Activated naive CD8-positive, alpha-beta T cell treated with anti-CD3 and anti-CD28 coated beads for 36 hours (primary cell): ENCODE results near the gene SIRT4. TPM values are rescaled to one million over a fixed set of nuclear protein-coding genes. Genes with fewer than 3 reads are reported as not detected.

ENCODE experiments used
- DNase-seq: peaks from one replicate; pipeline ENCODE4 v3.0.0; 2021
- H3K27ac Mint-ChIP-seq: one replicate; pipeline ENCODE4 v1.8.0; 2022; ENCODE audit warnings: mild to moderate bottlenecking, moderate library complexity, mixed read lengths
- H3K27me3 Mint-ChIP-seq: one replicate; pipeline ENCODE4 v1.8.0; 2022; ENCODE audit warnings: mild to moderate bottlenecking, mixed read lengths
- H3K36me3 Mint-ChIP-seq: one replicate; pipeline ENCODE4 v1.8.0; 2021; ENCODE audit warnings: mild to moderate bottlenecking, mixed read lengths
- H3K4me1 Mint-ChIP-seq: one replicate; pipeline ENCODE4 v1.8.0; 2021; ENCODE audit warnings: mixed read lengths
- H3K4me3 Mint-ChIP-seq: one replicate; pipeline ENCODE4 v1.8.0; 2022; ENCODE audit warnings: mild to moderate bottlenecking, moderate library complexity, mixed read lengths
- H3K9me3 Mint-ChIP-seq: one replicate; pipeline ENCODE4 v1.8.0; 2022; ENCODE audit warnings: mixed read lengths
- total RNA-seq, 2 experiments: library from RNA; stranded (reverse); gene quantifications; one replicate each; pipeline ENCODE4 v1.2.3, GENCODE V29; 2021

The SIRT4 gene
- total RNA-seq, 2 experiments from 2014 or later = 1.9 to 2.1 TPM

DNA sequence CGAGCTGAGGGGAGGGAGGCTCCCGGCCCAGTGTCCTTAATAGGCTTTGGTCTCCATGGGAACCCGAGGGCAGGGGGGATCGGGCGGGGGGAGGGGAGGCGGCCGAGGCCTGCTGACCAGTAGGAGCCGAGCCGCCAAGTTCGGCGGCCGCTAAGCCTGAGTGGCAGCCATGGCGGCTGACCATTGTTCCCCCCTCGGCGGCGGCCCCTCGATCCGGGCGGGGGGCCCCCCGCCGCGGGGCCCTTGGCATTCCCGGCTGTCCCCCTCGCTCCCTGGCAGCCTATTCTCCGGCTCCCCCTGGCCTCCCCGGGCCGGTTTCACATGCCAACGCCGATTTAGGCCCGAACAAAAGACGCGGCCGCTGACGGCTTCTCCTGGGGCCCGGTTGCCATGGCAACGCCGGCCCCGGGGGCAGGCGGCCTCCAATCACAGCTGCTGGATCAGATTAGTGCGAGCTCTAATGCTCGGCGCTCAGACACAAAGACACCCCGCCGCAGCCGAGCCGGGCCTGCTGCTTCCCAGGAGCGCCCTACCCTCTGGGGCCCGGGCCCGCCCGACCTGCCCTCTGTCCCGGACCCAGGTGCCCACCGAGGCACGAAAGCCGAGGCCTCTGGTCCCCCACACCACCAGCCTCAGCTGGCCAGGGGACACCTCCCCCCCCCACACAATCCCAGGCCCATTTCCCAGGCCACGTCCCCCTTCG, 59.5 kb downstream of the SIRT4 start:
- H3K27me3 Mint-ChIP-seq = peaks cover 86% of the 10 kb centered on the region
- no peaks in the 10 kb centered on the region for H3K9me3 Mint-ChIP-seq
- no peaks in the 10 kb centered on the region for H3K4me1 Mint-ChIP-seq
- H3K27ac Mint-ChIP-seq = no peak overlapping the region
- no peaks in the 10 kb centered on the region for H3K36me3 Mint-ChIP-seq
- no peak overlapping the region for H3K4me3 Mint-ChIP-seq
- peak; percentile 60 for DNase-seq

Other genes with a start within 250 kb of the SIRT4 start
- 10 to 100 TPM; 53.8 to 54.3 TPM for gene RAB35, start 185.6 kb upstream of the SIRT4 start, total RNA-seq
- gene GCN1, start 107.6 kb upstream of the SIRT4 start, total RNA-seq = 100 to 1,000 TPM; 143 to 146 TPM
- gene RPLP0, start 101.2 kb upstream of the SIRT4 start, total RNA-seq = 1,000 to 10,000 TPM; 3,852 to 4,173 TPM
- gene PXN, start 36.6 kb upstream of the SIRT4 start, total RNA-seq = 10 to 100 TPM; 37.1 to 39.2 TPM
- 1,000 to 10,000 TPM; 1,075 to 1,133 TPM for gene RNU4-2, start 10.4 kb upstream of the SIRT4 start, total RNA-seq
- gene RNU4-1, start 9.1 kb upstream of the SIRT4 start, total RNA-seq = 100 to 1,000 TPM; 768 to 829 TPM
- not detected for gene PLA2G1B, start 25.5 kb downstream of the SIRT4 start, total RNA-seq
- gene MSI1, start 66.8 kb downstream of the SIRT4 start, total RNA-seq = 1 to 10 TPM in 1 of 2 experiments, under 1 TPM in 1; 0.60 to 1.7 TPM
- gene COX6A1, start 135.8 kb downstream of the SIRT4 start, total RNA-seq = 100 to 1,000 TPM; 449 to 455 TPM
- gene TRIAP1, start 144.1 kb downstream of the SIRT4 start, total RNA-seq = 10 to 100 TPM; 64.2 to 64.6 TPM
- 10 to 100 TPM; 25.0 to 30.5 TPM for gene GATC, start 144.1 kb downstream of the SIRT4 start, total RNA-seq
- gene SRSF9, start 167.4 kb downstream of the SIRT4 start, total RNA-seq = 100 to 1,000 TPM; 288 to 292 TPM
- gene DYNLL1, start 193.8 kb downstream of the SIRT4 start, total RNA-seq = 100 to 1,000 TPM; 214 to 226 TPM
- 10 to 100 TPM; 35.0 to 35.6 TPM for gene COQ5, start 226.8 kb downstream of the SIRT4 start, total RNA-seq
- 100 to 1,000 TPM; 142 to 164 TPM for gene RNF10, start 232.0 kb downstream of the SIRT4 start, total RNA-seq